Measurements from ENCODE around the gene COQ4. TPM values are rescaled to one million over a fixed set of nuclear protein-coding genes. Genes with fewer than 3 reads are reported as not detected.
A peak's percentile ranks its signal among the peaks of the same experiment; 100 is the strongest.

Gene COQ4
- polyA plus RNA-seq, 1 experiment = 19.0 TPM

DNA sequence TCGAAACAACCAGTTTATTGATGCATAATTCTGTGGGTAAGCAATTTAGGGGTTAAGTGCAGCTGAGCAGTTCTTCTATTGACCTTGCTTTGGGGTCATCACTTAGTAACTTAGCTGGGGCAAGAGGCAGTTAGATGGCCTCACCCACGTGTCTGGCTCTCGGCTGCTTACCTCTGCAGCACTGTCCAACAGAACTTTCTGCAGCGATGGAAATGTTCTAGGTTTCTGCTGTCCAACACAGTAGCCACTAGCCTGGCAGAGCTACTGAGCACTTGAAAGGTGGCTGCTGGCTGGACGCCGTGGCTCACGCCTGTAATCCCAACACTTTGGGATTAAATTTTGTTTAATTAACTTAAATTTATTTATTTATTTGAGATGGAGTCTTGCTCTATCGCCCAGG lies 35.5 kb downstream of the COQ4 start:
- no peak overlapping the region for H3K27ac ChIP-seq (ENCODE audit: low read depth, low read length)
- H3K27me3 ChIP-seq (ENCODE audit: control insufficient read depth, insufficient read depth, low read length) = no peaks in the 10 kb centered on the region
- no peak overlapping the region for H3K4me3 ChIP-seq (ENCODE audit: low read depth, low read length)
- TF ChIP-seq, protein P1, sequence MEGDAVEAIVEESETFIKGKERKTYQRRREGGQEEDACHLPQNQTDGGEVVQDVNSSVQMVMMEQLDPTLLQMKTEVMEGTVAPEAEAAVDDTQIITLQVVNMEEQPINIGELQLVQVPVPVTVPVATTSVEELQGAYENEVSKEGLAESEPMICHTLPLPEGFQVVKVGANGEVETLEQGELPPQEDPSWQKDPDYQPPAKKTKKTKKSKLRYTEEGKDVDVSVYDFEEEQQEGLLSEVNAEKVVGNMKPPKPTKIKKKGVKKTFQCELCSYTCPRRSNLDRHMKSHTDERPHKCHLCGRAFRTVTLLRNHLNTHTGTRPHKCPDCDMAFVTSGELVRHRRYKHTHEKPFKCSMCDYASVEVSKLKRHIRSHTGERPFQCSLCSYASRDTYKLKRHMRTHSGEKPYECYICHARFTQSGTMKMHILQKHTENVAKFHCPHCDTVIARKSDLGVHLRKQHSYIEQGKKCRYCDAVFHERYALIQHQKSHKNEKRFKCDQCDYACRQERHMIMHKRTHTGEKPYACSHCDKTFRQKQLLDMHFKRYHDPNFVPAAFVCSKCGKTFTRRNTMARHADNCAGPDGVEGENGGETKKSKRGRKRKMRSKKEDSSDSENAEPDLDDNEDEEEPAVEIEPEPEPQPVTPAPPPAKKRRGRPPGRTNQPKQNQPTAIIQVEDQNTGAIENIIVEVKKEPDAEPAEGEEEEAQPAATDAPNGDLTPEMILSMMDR (IDR thresholded peaks at IDR 0.05; ENCODE audit: low read depth, low read length) = no peak
- DNase-seq (ENCODE audit: low read depth, low spot score) = no peak
- POLR2A ChIA-PET = no interaction called here
- H3K9me3 ChIP-seq (ENCODE audit: control insufficient read depth, insufficient read depth, low read length) = no peaks in the 10 kb centered on the region
- CTCF ChIA-PET = interaction anchor here (1.3 kb wide), 1 partner anchor 9 kb away, joined by 3 read pairs; no protein-coding TSS in a partner anchor

DNA sequence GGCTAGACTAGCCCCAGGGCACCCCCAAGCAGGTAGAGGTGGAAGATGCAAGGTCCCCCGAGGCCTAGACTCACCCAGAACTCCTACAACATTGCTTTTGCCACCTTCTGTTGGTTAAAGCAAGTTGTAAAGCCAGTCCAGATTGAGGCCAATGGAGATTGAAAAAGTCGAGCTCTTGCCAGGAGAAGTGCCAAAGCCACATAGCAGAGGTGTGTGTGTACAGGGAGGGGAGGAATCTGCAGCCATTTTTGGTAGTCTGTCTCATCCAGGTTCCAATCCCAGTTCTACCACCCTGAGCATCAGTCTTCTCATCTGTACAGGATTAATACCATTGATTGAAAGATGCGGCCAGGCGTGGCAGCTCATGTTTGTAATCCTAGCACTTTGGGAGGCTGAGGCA lies 36.2 kb downstream of the COQ4 start:
- Histone ChIP-seq H3K27ac (ENCODE audit: low read depth, low read length) (no peak overlapping the region), H3K4me3 (ENCODE audit: low read depth, low read length) (no peak overlapping the region), H3K9me3 (ENCODE audit: control insufficient read depth, insufficient read depth, low read length) (no peaks in the 10 kb centered on the region), H3K27me3 (ENCODE audit: control insufficient read depth, insufficient read depth, low read length) (no peaks in the 10 kb centered on the region)
- CTCF ChIA-PET = interaction anchor here (1.3 to 5.0 kb wide), 2 partner anchors 10 to 63 kb away, joined by 3 to 31 read pairs; no protein-coding TSS in a partner anchor
- POLR2A ChIA-PET = no interaction called here
- no peak for DNase-seq (ENCODE audit: low read depth, low spot score)
- TF ChIP-seq, protein P1 (IDR thresholded peaks at IDR 0.05; ENCODE audit: low read depth, low read length) = no peak

DNA sequence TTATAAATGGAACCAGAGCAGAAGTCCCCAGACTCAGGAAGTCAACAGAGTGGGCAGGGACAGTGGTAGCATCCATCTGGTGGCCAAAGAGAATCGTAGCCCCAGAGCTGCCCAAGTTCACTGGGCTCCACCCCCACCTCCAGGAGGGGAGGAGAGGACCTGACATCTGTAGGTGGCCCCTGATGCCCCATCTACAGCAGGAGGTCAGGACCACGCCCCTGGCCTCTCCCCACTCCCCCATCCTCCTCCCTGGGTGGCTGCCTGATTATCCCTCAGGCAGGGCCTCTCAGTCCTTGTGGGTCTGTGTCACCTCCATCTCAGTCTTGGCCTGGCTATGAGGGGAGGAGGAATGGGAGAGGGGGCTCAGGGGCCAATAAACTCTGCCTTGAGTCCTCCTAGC lies 38.2 kb downstream of the COQ4 start:
- CTCF ChIA-PET = interaction anchor here (2.0 to 5.0 kb wide), 4 partner anchors 10 to 65 kb away, joined by 8 to 35 read pairs (median 26); partner anchors contain the start of gene URM1
- TF ChIP-seq, protein P1 (IDR thresholded peaks at IDR 0.05; ENCODE audit: low read depth, low read length) = no peak
- Histone ChIP-seq H3K27ac (ENCODE audit: low read depth, low read length) (no peak overlapping the region), H3K4me3 (ENCODE audit: low read depth, low read length) (no peak overlapping the region), H3K27me3 (ENCODE audit: control insufficient read depth, insufficient read depth, low read length) (no peaks in the 10 kb centered on the region), H3K9me3 (ENCODE audit: control insufficient read depth, insufficient read depth, low read length) (no peaks in the 10 kb centered on the region)
- DNase-seq (ENCODE audit: low read depth, low spot score) = no peak
- POLR2A ChIA-PET = no interaction called here

DNA sequence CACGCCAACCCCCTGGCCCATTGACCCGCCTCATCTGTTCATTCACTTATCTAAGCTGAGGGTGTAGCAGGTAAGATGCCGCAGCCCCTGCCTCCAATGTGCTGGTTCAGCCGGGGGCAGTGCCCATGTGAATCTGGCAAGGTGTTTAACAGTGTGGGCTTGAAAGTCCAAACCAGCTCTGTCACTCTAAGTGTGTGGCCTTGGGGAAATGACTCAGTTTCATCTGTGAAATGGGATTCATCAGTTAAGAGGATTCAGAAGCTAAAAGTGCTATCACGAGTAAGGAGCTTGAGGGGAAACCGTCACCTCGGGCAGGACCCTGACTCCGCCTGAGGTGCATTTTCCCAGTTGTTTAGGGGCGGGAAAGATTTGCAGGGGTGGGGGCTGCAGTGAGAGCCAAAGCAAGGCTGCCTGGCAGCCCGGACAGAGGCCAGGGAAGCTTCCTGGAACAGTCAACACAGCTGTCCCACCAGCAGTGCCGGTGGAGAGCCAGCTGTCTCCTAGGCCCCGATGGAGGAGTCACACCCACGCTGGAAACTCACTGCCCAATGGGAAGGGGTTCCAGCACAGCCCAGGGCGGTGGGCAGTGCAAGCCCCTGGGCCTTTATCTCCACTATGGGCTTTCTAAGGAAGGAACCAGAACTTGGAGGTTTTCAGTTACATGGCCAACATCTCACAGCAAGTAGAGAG lies 38.8 kb downstream of the COQ4 start:
- H3K4me3 ChIP-seq (ENCODE audit: low read depth, low read length) = peak overlapping the region; percentile 59; the same call in 1 of the 2 replicates
- ChIA-PET CTCF (interaction anchor here (1.2 to 5.0 kb wide), 13 partner anchors 9 to 227 kb away, joined by 3 to 35 read pairs (median 7); partner anchors contain the start of genes CERCAM and URM1), POLR2A (interaction anchor here (0.8 to 1.8 kb wide), 5 partner anchors 9 to 119 kb away, joined by 3 to 20 read pairs (median 3); partner anchors contain the start of gene URM1)
- peak overlapping the region; percentile 21 for H3K27ac ChIP-seq (ENCODE audit: low read depth, low read length)
- H3K9me3 ChIP-seq (ENCODE audit: control insufficient read depth, insufficient read depth, low read length) = no peaks in the 10 kb centered on the region
- TF ChIP-seq, protein P1 (IDR thresholded peaks at IDR 0.05; ENCODE audit: low read depth, low read length) = no peak
- no peak for DNase-seq (ENCODE audit: low read depth, low spot score)
- no peaks in the 10 kb centered on the region for H3K27me3 ChIP-seq (ENCODE audit: control insufficient read depth, insufficient read depth, low read length)

Measured in AG04450 (cell line).